Lung (tissue), 12 donors: ENCODE data around the gene ATXN1. TPM values are rescaled to one million over a fixed set of nuclear protein-coding genes. Genes with fewer than 3 reads are reported as not detected.
"Not testable (repeated sequence)": the region's sequence is repeated elsewhere in the genome, so short reads cannot be mapped to it uniquely, and the experiment has no call there.

Experiments used
- ATAC-seq: fragments of 200-7000 bp; cut with Tn5 transposase; one replicate; pipeline ENCODE4 v1.9.1; 2020; ENCODE audit warnings: moderate number of reproducible peaks; ENCODE audit not compliant: insufficient read depth, low FRiP score
- DNase-seq, 3 donors: peaks; one replicate each; pipeline ENCODE4 v3.0.0-alpha.2; 2013 to 2017
- H3K27ac ChIP-seq, 2 donors: one replicate each; pipeline ENCODE4 v1.5.1; 2013; ENCODE audit warnings: mild to moderate bottlenecking in 2 of 2, moderate library complexity in 2 of 2, control low read depth in 1 of 2, inconsistent platforms in 1 of 2, low read depth in 1 of 2, low read length in 1 of 2
- H3K27me3 ChIP-seq, 3 donors: one replicate each; pipeline ENCODE4 v1.5.1; 2013; ENCODE audit warnings: low read length in 2 of 3; ENCODE audit not compliant: control insufficient read depth in 3 of 3, insufficient read depth in 3 of 3
- H3K36me3 ChIP-seq, 4 donors: one replicate each; pipeline ENCODE4 v1.5.1; 2013; ENCODE audit warnings: low read length in 4 of 4, mild to moderate bottlenecking in 1 of 4, moderate library complexity in 1 of 4; ENCODE audit not compliant: control insufficient read depth in 4 of 4, insufficient read depth in 4 of 4
- H3K4me1 ChIP-seq, 5 donors: one replicate each; pipeline ENCODE4 v1.5.1; 2013; ENCODE audit warnings: low read length in 5 of 5, mild to moderate bottlenecking in 2 of 5, moderate library complexity in 1 of 5; ENCODE audit not compliant: control insufficient read depth in 5 of 5, insufficient read depth in 5 of 5
- H3K4me3 ChIP-seq: one replicate; pipeline ENCODE4 v1.5.1; 2013; ENCODE audit warnings: mild to moderate bottlenecking, control low read depth, moderate library complexity
- H3K9ac ChIP-seq, 2 donors: one replicate each; pipeline ENCODE4 v1.5.1; 2013; ENCODE audit warnings: low read length in 2 of 2, control low read depth in 1 of 2; ENCODE audit not compliant: insufficient read depth in 1 of 2
- H3K9me3 ChIP-seq, 4 donors: one replicate each; pipeline ENCODE4 v1.5.1; 2013; ENCODE audit warnings: low read length in 3 of 4, mild to moderate bottlenecking in 1 of 4, moderate library complexity in 1 of 4; ENCODE audit not compliant: control insufficient read depth in 4 of 4, insufficient read depth in 3 of 4
- CTCF ChIP-seq: IDR thresholded peaks from 2 replicates; pipeline ENCODE4 v1.5.1; 2012; ENCODE audit warnings: mild to moderate bottlenecking; ENCODE audit errors: control extremely low read depth, extremely low read depth
- WGBS, 2 donors: extraction: QIAGEN DNeasy Blood & Tissue Kit; methylation state at CpG; one replicate each; pipeline ENCODE4 v1.1.7; 2013; 5-methylcytosine and 5-hydroxymethylcytosine counted together
- polyA plus RNA-seq, 2 donors: library from polyadenylated mRNA; stranded (reverse); fragments of 200-250 nt; gene quantifications; one replicate each; pipeline ENCODE4 v1.2.1, GENCODE V29; 2013
- total RNA-seq, 2 donors: library from RNA; depleted of rRNA in 1 of 2; stranded (reverse); fragments of >200 nt in 1 of 2; gene quantifications; one replicate each; pipeline ENCODE4 v1.2.1, GENCODE V29; 2014 to 2021
- donor health status: control.
- donor health status: control.
- donor health status: Bipolar disorder and iron deficiency.
- donor health status: healthy.
- donor health status: DM: yes; HTN: yes; CAD: no.

Gene ATXN1
- total and polyA plus RNA-seq, 4 donors: 9.7 to 108 (median 34.9) TPM

- ATAC-seq: no peak
- H3K9ac ChIP-seq: no peak overlapping the region
- 90 to 91% methylated on average over 7 of the region's 7 CpGs for WGBS, 2 donors
- peak in 1 of 3 donors; percentile 39 for DNase-seq
- no peak for TF ChIP-seq CTCF
- H3K4me3 ChIP-seq: no peak overlapping the region
- peaks cover 0 to 2% (median under 1%) of the 10 kb centered on the region in 4 donors for H3K36me3 ChIP-seq
- no peak overlapping the region for H3K27ac ChIP-seq
- no peaks in the 10 kb centered on the region for H3K27me3 ChIP-seq
- H3K9me3 ChIP-seq: no peaks in the 10 kb centered on the region
- peaks cover 2 to 19% (median 7%) of the 10 kb centered on the region in 5 donors for H3K4me1 ChIP-seq
Measured at GRCh38 chr6:16542070-16542469, 219.2 kb downstream of the ATXN1 start.

DNA sequence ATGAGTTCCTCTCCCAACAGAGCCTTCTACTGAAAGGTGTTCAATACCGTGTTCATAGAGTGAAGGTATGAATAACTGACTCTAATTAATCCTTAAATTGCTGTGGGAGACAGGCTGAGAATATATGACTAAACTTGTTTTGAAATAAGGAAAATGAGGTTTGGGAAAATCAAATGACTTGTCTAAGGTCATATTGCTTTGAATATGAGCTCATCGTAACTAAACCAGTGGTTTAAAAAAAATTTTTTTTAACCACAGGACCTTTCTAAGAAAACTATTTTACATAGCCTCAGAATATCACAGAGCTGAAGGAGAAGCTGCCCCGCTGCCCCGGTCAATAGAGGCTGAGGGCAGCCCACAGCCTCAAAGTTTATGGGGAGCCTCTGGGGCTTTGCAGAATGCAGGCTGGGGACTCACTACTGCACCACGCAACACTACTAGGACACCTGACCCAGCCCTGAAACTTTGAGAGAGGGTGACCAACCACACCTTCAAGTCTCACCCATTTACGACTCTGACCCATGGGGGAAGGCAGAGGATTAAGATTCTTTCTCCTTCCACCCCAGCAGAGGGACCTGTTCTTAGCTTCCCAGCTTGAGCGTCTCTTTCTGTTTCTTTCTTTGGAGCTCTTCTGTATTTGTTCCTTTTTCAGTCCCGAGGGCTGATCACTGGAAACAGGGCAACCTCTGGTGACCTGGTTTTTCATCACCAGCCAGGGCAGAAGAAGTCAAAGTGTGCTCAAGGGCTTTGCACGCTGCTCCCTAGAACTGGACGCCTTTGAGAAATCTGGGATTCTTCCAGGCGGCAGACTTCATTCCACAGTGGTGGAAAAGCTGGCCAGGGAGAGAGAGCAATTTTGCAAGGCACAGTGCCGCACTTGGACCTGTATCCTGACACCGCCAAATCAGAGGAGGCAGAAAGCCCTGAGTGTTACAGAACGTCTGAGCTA, 220.2 kb downstream of the ATXN1 start:
- WGBS, 2 donors: 78 to 88% methylated on average over 14 of the region's 14 CpGs
- H3K4me1 ChIP-seq: peaks cover 2 to 19% (median 7%) of the 10 kb centered on the region in 5 donors
- no peak for TF ChIP-seq CTCF
- no peaks in the 10 kb centered on the region for H3K9me3 ChIP-seq
- H3K27me3 ChIP-seq: no peaks in the 10 kb centered on the region
- peak in 1 of 3 donors; percentile 37 for DNase-seq
- no peak overlapping the region for H3K9ac ChIP-seq
- H3K36me3 ChIP-seq: peaks cover 0 to 2% (median 0%) of the 10 kb centered on the region in 4 donors
- no peak overlapping the region for H3K4me3 ChIP-seq
- no peak for ATAC-seq
- H3K27ac ChIP-seq: peak overlapping the region; percentile 33 to 55

DNA sequence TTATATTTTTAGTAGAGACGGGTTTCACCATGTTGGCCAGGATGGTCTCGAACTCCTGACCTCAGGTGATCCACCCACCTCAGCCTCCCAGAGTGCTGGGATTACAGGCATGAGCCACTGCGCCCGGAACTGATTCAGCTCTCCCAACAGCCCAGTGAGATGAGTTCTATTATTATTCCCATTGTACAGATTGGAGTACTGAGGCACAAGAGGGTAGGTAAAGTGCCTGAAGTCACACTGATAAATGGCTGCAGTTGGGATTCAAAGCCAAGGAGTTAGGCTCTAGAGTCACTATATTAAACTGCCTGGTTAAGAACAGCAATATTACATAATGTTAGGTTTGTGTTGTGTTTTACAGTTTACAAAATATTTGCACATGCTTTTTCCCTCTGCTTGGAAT, 220.9 kb downstream of the ATXN1 start:
- not testable (repeated sequence) for DNase-seq

More for the DNA sequence above, 220.9 kb downstream of the ATXN1 start:
- H3K4me3 ChIP-seq, H3K9me3 ChIP-seq, H3K9ac ChIP-seq, H3K27ac ChIP-seq, H3K27me3 ChIP-seq, ATAC-seq, H3K36me3 ChIP-seq: not testable (repeated sequence)
- H3K4me1 ChIP-seq: peaks cover 2 to 19% (median 7%) of the 10 kb centered on the region in 5 donors
- WGBS, 2 donors: 97 to 99% methylated on average over 4 of the region's 4 CpGs
